Activated B cell treated with CpG ODN at 0.5 μM for 24 hours (primary cell): ENCODE data around the gene KRT13. TPM values are rescaled to one million over a fixed set of nuclear protein-coding genes. Genes with fewer than 3 reads are reported as not detected.

Experiments used
- ATAC-seq: fragments of 200-7000 bp; cut with Tn5 transposase; one replicate; pipeline ENCODE4 v1.10.0; 2021; ENCODE audit warnings: low read depth, mild to moderate bottlenecking, moderate library complexity
- CTCF ChIA-PET: fragments of 350-600 bp; sonication (Branson Sonifier 250); formaldehyde crosslinking; loops from one replicate; lab custom pipeline; 2021; ENCODE audit warnings: antibody characterized with exemption; lab: Charles Lee
- POLR2A ChIA-PET: fragments of 350-600 bp; sonication (Branson Sonifier 250); formaldehyde crosslinking; loops from one replicate; lab custom pipeline; 2021; ENCODE audit warnings: antibody characterized with exemption; lab: Charles Lee
- DNase-seq: peaks from one replicate; pipeline ENCODE4 v3.0.0; 2022
- H3K27ac Mint-ChIP-seq: one replicate; pipeline ENCODE4 v1.8.0; 2020; ENCODE audit warnings: mixed read lengths
- H3K27me3 Mint-ChIP-seq: one replicate; pipeline ENCODE4 v1.8.0; 2021; ENCODE audit warnings: mixed read lengths
- H3K36me3 Mint-ChIP-seq: one replicate; pipeline ENCODE4 v1.8.0; 2021; ENCODE audit warnings: low read depth, mixed read lengths
- H3K4me1 Mint-ChIP-seq: one replicate; pipeline ENCODE4 v1.8.0; 2021; ENCODE audit warnings: mixed read lengths
- H3K4me3 Mint-ChIP-seq: one replicate; pipeline ENCODE4 v1.8.0; 2020; ENCODE audit warnings: mild to moderate bottlenecking, mixed read lengths
- H3K9me3 Mint-ChIP-seq: one replicate; pipeline ENCODE4 v1.8.0; 2020; ENCODE audit warnings: mixed read lengths
- CTCF ChIP-seq: fragments of 200-600 bp; IDR thresholded peaks from one replicate; pipeline ENCODE4 v1.8.0; 2022; ENCODE audit warnings: antibody characterized with exemption, mild to moderate bottlenecking
- intact Hi-C: fragments of 100-400 bp; cut with micrococcal nuclease; formaldehyde crosslinking; loops from one replicate; pipeline ENCODE4 v1.15.1; 2024
- total RNA-seq: library from RNA; stranded (reverse); gene quantifications from 2 replicates; pipeline ENCODE4 v1.2.3, GENCODE V29; 2022

The KRT13 gene
- total RNA-seq, 1 donor from 2014 or later, result not detected

GRCh38 chr17:41528959-41529353 lies 23.5 kb upstream of the KRT13 start:
- peaks cover 63% of the 10 kb centered on the region for H3K27me3 Mint-ChIP-seq
- ChIA-PET CTCF (no interaction called here), POLR2A (no interaction called here)
- no peak for DNase-seq
- no peak for TF ChIP-seq CTCF
- no peak overlapping the region for H3K4me3 Mint-ChIP-seq
- H3K4me1 Mint-ChIP-seq, result peaks cover 7% of the 10 kb centered on the region
- ATAC-seq, result no peak
- no peaks in the 10 kb centered on the region for H3K36me3 Mint-ChIP-seq
- H3K9me3 Mint-ChIP-seq, result no peaks in the 10 kb centered on the region
- H3K27ac Mint-ChIP-seq, result no peak overlapping the region
- intact Hi-C loops, result no loop called here

- H3K27me3 Mint-ChIP-seq, result peaks cover 58% of the 10 kb centered on the region
- no peaks in the 10 kb centered on the region for H3K36me3 Mint-ChIP-seq
- ChIA-PET POLR2A (no interaction called here), CTCF (interaction anchor here (0.8 kb wide), 1 partner anchor 22 kb away, joined by 3 read pairs; no protein-coding TSS in a partner anchor)
- H3K9me3 Mint-ChIP-seq, result no peaks in the 10 kb centered on the region
- peaks cover 7% of the 10 kb centered on the region for H3K4me1 Mint-ChIP-seq
- ATAC-seq (no peak), DNase-seq (no peak)
- no peak overlapping the region for H3K27ac Mint-ChIP-seq
- intact Hi-C loops, result no loop called here
- H3K4me3 Mint-ChIP-seq, result no peak overlapping the region
- no peak for TF ChIP-seq CTCF
These were observed 21.9 kb upstream of the KRT13 start for GRCh38 chr17:41527063-41528023.

- no peaks in the 10 kb centered on the region for H3K9me3 Mint-ChIP-seq
- CTCF ChIA-PET, result no interaction called here
- peaks cover 7% of the 10 kb centered on the region for H3K4me1 Mint-ChIP-seq
- no peaks in the 10 kb centered on the region for H3K36me3 Mint-ChIP-seq
- POLR2A ChIA-PET, result no interaction called here
- H3K4me3 Mint-ChIP-seq, result no peak overlapping the region
- no peak for TF ChIP-seq CTCF
- intact Hi-C loops, result no loop called here
- no peak overlapping the region for H3K27ac Mint-ChIP-seq
- no peak for DNase-seq
- ATAC-seq, result no peak
- peaks cover 35% of the 10 kb centered on the region for H3K27me3 Mint-ChIP-seq
These were observed 18.8 kb upstream of the KRT13 start for GRCh38 chr17:41524261-41524660.

GRCh38 chr17:41523787-41524186 lies 18.4 kb upstream of the KRT13 start:
- Mint-ChIP-seq H3K36me3 (no peaks in the 10 kb centered on the region), H3K27ac (no peak overlapping the region), H3K4me3 (no peak overlapping the region), H3K27me3 (peaks cover 30% of the 10 kb centered on the region), H3K4me1 (peaks cover 7% of the 10 kb centered on the region), H3K9me3 (no peaks in the 10 kb centered on the region)
- TF ChIP-seq CTCF, result no peak
- DNase-seq (no peak), ATAC-seq (no peak)
- intact Hi-C loops, result no loop called here
- ChIA-PET POLR2A (no interaction called here), CTCF (no interaction called here)

GRCh38 chr17:41523225-41523593 lies 17.8 kb upstream of the KRT13 start:
- no peaks in the 10 kb centered on the region for H3K9me3 Mint-ChIP-seq
- no peak for ATAC-seq

More at GRCh38 chr17:41523225-41523593, 17.8 kb upstream of the KRT13 start:
- Mint-ChIP-seq H3K27ac (no peak overlapping the region), H3K4me1 (peaks cover 4% of the 10 kb centered on the region), H3K27me3 (peaks cover 25% of the 10 kb centered on the region), H3K4me3 (no peak overlapping the region), H3K36me3 (no peaks in the 10 kb centered on the region)
- POLR2A ChIA-PET, result no interaction called here
- CTCF ChIA-PET, result no interaction called here
- intact Hi-C loops, result no loop called here
- DNase-seq, result no peak
- TF ChIP-seq CTCF, result no peak
